Loucy (cell line): ENCODE data around the gene OR4D1.

ENCODE experiments used
- H2AFZ ChIP-seq: fragments of 200-600 bp; sonication (generic); 2 replicates; pipeline ENCODE4 v1.6.0; 2016; ENCODE audit warnings: antibody characterized with exemption, mild to moderate bottlenecking, low read length, moderate library complexity
- H3F3A ChIP-seq: fragments of 200-600 bp; 2 replicates; pipeline ENCODE4 v1.6.0; 2016; ENCODE audit warnings: antibody characterized with exemption, low read depth, mild to moderate bottlenecking
- H3K27me3 ChIP-seq: fragments of 200-600 bp; sonication (generic); 2 replicates; pipeline ENCODE4 v1.6.1; 2014; ENCODE audit warnings: low read length, mild to moderate bottlenecking; ENCODE audit not compliant: insufficient read depth, poor library complexity, severe bottlenecking
- H3K36me3 ChIP-seq: fragments of 200-600 bp; sonication (generic); 2 replicates; pipeline ENCODE4 v1.6.1; 2016; ENCODE audit warnings: low read length; ENCODE audit not compliant: insufficient read depth
- H3K4me1 ChIP-seq: fragments of 200-600 bp; sonication (generic); 2 replicates; pipeline ENCODE4 v1.5.1; 2014; ENCODE audit warnings: low read length, mild to moderate bottlenecking; ENCODE audit not compliant: insufficient read depth, poor library complexity, severe bottlenecking
- H3K4me2 ChIP-seq: fragments of 200-600 bp; sonication (generic); 2 replicates; pipeline ENCODE4 v1.6.0; 2014; ENCODE audit warnings: antibody characterized with exemption, low read length, low read depth, mild to moderate bottlenecking; ENCODE audit not compliant: poor library complexity, severe bottlenecking
- H3K4me3 ChIP-seq: fragments of 200-600 bp; sonication (generic); 2 replicates; pipeline ENCODE4 v1.5.1; 2014; ENCODE audit warnings: low read length, mild to moderate bottlenecking, mixed read lengths; ENCODE audit not compliant: poor library complexity, severe bottlenecking
- H3K79me2 ChIP-seq: fragments of 200-600 bp; sonication (generic); 2 replicates; pipeline ENCODE4 v1.6.1; 2014; ENCODE audit warnings: low read length; ENCODE audit not compliant: insufficient read depth
- H3K9ac ChIP-seq: fragments of 200-600 bp; sonication (generic); 2 replicates; pipeline ENCODE4 v1.6.0; 2014; ENCODE audit warnings: mild to moderate bottlenecking, low read depth, low read length, moderate library complexity; ENCODE audit not compliant: poor library complexity, severe bottlenecking
- H3K9me2 ChIP-seq: fragments of 200-600 bp; sonication (generic); replicated peaks from 2 replicates; pipeline ENCODE4 v1.6.1; 2016; ENCODE audit warnings: low read depth, low read length, mixed read lengths
- H3K9me3 ChIP-seq: fragments of 200-600 bp; sonication (generic); 2 replicates; pipeline ENCODE4 v1.6.1; 2014; ENCODE audit warnings: mild to moderate bottlenecking, antibody characterized with exemption, low read length, low read depth; ENCODE audit not compliant: insufficient read depth
- H4K20me1 ChIP-seq: fragments of 200-600 bp; sonication (generic); 2 replicates; pipeline ENCODE4 v1.6.0; 2014; ENCODE audit warnings: antibody characterized with exemption, low read length, mild to moderate bottlenecking; ENCODE audit not compliant: insufficient read depth, poor library complexity, severe bottlenecking
- CTCF ChIP-seq: fragments of 200-600 bp; sonication (generic); conservative IDR thresholded peaks from 2 replicates; pipeline ENCODE4 v1.5.1; 2014; ENCODE audit warnings: mild to moderate bottlenecking, antibody characterized with exemption, low read length
- EZH2phosphoT487 ChIP-seq: fragments of 200-600 bp; IDR thresholded peaks from 2 replicates; pipeline ENCODE4 v1.6.1; 2018; ENCODE audit warnings: antibody characterized with exemption, mild to moderate bottlenecking, moderate library complexity, borderline replicate concordance

Gene OR4D1

GRCh38 chr17:58184986-58185761, 37.0 kb downstream of the OR4D1 start:
- no peak for TF ChIP-seq EZH2phosphoT487
- TF ChIP-seq CTCF, result no peak
- H2AFZ ChIP-seq, result no peak overlapping the region

GRCh38 chr17:58186591-58186990, 38.4 kb downstream of the OR4D1 start:
- TF ChIP-seq EZH2phosphoT487, result no peak
- TF ChIP-seq CTCF, result no peak
- Histone ChIP-seq H3F3A (no peaks in the 10 kb centered on the region), H3K9me2 (no peaks in the 10 kb centered on the region), H4K20me1 (no peaks in the 10 kb centered on the region), H3K79me2 (no peaks in the 10 kb centered on the region), H3K4me2 (no peak overlapping the region), H3K27me3 (no peaks in the 10 kb centered on the region), H3K4me3 (no peak overlapping the region), H2AFZ (no peak overlapping the region), H3K9me3 (no peaks in the 10 kb centered on the region), H3K4me1 (no peaks in the 10 kb centered on the region), H3K9ac (no peak overlapping the region), H3K36me3 (no peaks in the 10 kb centered on the region)

More at GRCh38 chr17:58184986-58185761, 37.0 kb downstream of the OR4D1 start:
- H3K79me2 ChIP-seq, result no peaks in the 10 kb centered on the region
- H3K4me1 ChIP-seq, result no peaks in the 10 kb centered on the region
- H3K4me2 ChIP-seq, result no peak overlapping the region
- no peak overlapping the region for H3K4me3 ChIP-seq
- H3K36me3 ChIP-seq, result no peaks in the 10 kb centered on the region
- no peaks in the 10 kb centered on the region for H3K9me2 ChIP-seq
- H3K9me3 ChIP-seq, result no peaks in the 10 kb centered on the region
- H4K20me1 ChIP-seq, result no peaks in the 10 kb centered on the region
- H3K27me3 ChIP-seq, result no peaks in the 10 kb centered on the region
- no peak overlapping the region for H3K9ac ChIP-seq
- no peaks in the 10 kb centered on the region for H3F3A ChIP-seq

- no peak for TF ChIP-seq EZH2phosphoT487
- no peak for TF ChIP-seq CTCF
- no peak overlapping the region for H3K9ac ChIP-seq
- no peaks in the 10 kb centered on the region for H3K36me3 ChIP-seq
- H3K27me3 ChIP-seq, result no peaks in the 10 kb centered on the region
- no peaks in the 10 kb centered on the region for H3K79me2 ChIP-seq
- no peak overlapping the region for H2AFZ ChIP-seq
- no peaks in the 10 kb centered on the region for H3K9me2 ChIP-seq
- no peak overlapping the region for H3K4me3 ChIP-seq
- no peaks in the 10 kb centered on the region for H3K4me1 ChIP-seq
- H3K9me3 ChIP-seq, result no peaks in the 10 kb centered on the region
- H4K20me1 ChIP-seq, result no peaks in the 10 kb centered on the region
- no peaks in the 10 kb centered on the region for H3F3A ChIP-seq
- no peak overlapping the region for H3K4me2 ChIP-seq
Measured at GRCh38 chr17:58187063-58187462, 38.9 kb downstream of the OR4D1 start.
